ENCODE results near the gene TSHZ2. TPM values are rescaled to one million over a fixed set of nuclear protein-coding genes. Genes with fewer than 3 reads are reported as not detected.

The TSHZ2 gene
- total RNA-seq, 1 donor from 2014 or later: 9.9 TPM

DNA sequence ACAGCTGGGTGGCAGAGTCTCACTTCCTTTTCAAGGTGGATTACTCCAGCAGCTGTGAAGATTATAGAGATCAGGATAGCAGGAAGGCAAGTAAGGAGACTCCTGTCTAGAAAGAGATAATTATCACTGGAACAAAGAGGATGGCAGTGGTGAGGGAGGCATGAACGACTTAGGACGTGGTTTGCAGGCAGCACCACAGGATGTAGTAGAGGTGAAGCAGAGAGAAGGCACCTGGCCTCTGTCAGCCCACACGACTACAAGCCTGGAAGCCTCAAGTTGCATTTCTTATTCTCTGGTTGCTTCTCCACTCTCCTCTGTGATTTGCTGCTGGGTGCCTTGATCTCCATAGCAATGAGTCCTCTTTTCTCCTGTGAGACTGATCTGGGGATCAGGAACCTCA is 62.7 kb downstream of the TSHZ2 start:
- Histone ChIP-seq H3K36me3 (ENCODE audit: control insufficient read depth in 3 of 3, insufficient read depth in 3 of 3, low read length in 3 of 3) (no peaks in the 10 kb centered on the region), H3K4me3 (ENCODE audit: low read length in 3 of 3) (no peak overlapping the region), H3K9me3 (ENCODE audit: control insufficient read depth in 3 of 3, low read length in 3 of 3) (no peaks in the 10 kb centered on the region), H3K27me3 (ENCODE audit: control insufficient read depth in 3 of 3, insufficient read depth in 3 of 3, low read length in 3 of 3) (no peaks in the 10 kb centered on the region), H3K4me1 (ENCODE audit: control insufficient read depth in 3 of 3, insufficient read depth in 3 of 3, low read length in 3 of 3) (no peaks in the 10 kb centered on the region), H3K27ac (ENCODE audit: low read depth, low read length) (no peak overlapping the region), H3K9ac (ENCODE audit: low read depth in 1 of 3, low read length in 3 of 3) (no peak overlapping the region)

GRCh38 chr20:53036992-53037391 is 64.8 kb downstream of the TSHZ2 start:
- H3K9ac ChIP-seq (ENCODE audit: low read depth in 1 of 3, low read length in 3 of 3): no peak overlapping the region
- H3K4me1 ChIP-seq (ENCODE audit: control insufficient read depth in 3 of 3, insufficient read depth in 3 of 3, low read length in 3 of 3): peaks cover 5 to 13% (median 8%) of the 10 kb centered on the region in 3 donors
- no peak overlapping the region for H3K27ac ChIP-seq (ENCODE audit: low read depth, low read length)
- H3K4me3 ChIP-seq (ENCODE audit: low read length in 3 of 3): no peak overlapping the region
- no peaks in the 10 kb centered on the region for H3K27me3 ChIP-seq (ENCODE audit: control insufficient read depth in 3 of 3, insufficient read depth in 3 of 3, low read length in 3 of 3)
- H3K36me3 ChIP-seq (ENCODE audit: control insufficient read depth in 3 of 3, insufficient read depth in 3 of 3, low read length in 3 of 3): no peaks in the 10 kb centered on the region
- no peaks in the 10 kb centered on the region for H3K9me3 ChIP-seq (ENCODE audit: control insufficient read depth in 3 of 3, low read length in 3 of 3)

- no peaks in the 10 kb centered on the region for H3K36me3 ChIP-seq (ENCODE audit: control insufficient read depth in 3 of 3, insufficient read depth in 3 of 3, low read length in 3 of 3)
- no peak overlapping the region for H3K9ac ChIP-seq (ENCODE audit: low read depth in 1 of 3, low read length in 3 of 3)
- H3K9me3 ChIP-seq (ENCODE audit: control insufficient read depth in 3 of 3, low read length in 3 of 3): no peaks in the 10 kb centered on the region
- peaks cover 5 to 13% (median 8%) of the 10 kb centered on the region in 3 donors for H3K4me1 ChIP-seq (ENCODE audit: control insufficient read depth in 3 of 3, insufficient read depth in 3 of 3, low read length in 3 of 3)
- H3K27me3 ChIP-seq (ENCODE audit: control insufficient read depth in 3 of 3, insufficient read depth in 3 of 3, low read length in 3 of 3): no peaks in the 10 kb centered on the region
- H3K27ac ChIP-seq (ENCODE audit: low read depth, low read length): no peak overlapping the region
- no peak overlapping the region for H3K4me3 ChIP-seq (ENCODE audit: low read length in 3 of 3)
These were observed 65.5 kb downstream of the TSHZ2 start for GRCh38 chr20:53037621-53038020.

- no peaks in the 10 kb centered on the region for H3K9me3 ChIP-seq (ENCODE audit: control insufficient read depth in 3 of 3, low read length in 3 of 3)
- no peaks in the 10 kb centered on the region for H3K36me3 ChIP-seq (ENCODE audit: control insufficient read depth in 3 of 3, insufficient read depth in 3 of 3, low read length in 3 of 3)
- no peak overlapping the region for H3K4me3 ChIP-seq (ENCODE audit: low read length in 3 of 3)
- no peak overlapping the region for H3K27ac ChIP-seq (ENCODE audit: low read depth, low read length)
- peaks cover 5 to 13% (median 8%) of the 10 kb centered on the region in 3 donors for H3K4me1 ChIP-seq (ENCODE audit: control insufficient read depth in 3 of 3, insufficient read depth in 3 of 3, low read length in 3 of 3)
- no peak overlapping the region for H3K9ac ChIP-seq (ENCODE audit: low read depth in 1 of 3, low read length in 3 of 3)
- no peaks in the 10 kb centered on the region for H3K27me3 ChIP-seq (ENCODE audit: control insufficient read depth in 3 of 3, insufficient read depth in 3 of 3, low read length in 3 of 3)
These were observed 66.1 kb downstream of the TSHZ2 start for GRCh38 chr20:53038299-53038698.

DNA sequence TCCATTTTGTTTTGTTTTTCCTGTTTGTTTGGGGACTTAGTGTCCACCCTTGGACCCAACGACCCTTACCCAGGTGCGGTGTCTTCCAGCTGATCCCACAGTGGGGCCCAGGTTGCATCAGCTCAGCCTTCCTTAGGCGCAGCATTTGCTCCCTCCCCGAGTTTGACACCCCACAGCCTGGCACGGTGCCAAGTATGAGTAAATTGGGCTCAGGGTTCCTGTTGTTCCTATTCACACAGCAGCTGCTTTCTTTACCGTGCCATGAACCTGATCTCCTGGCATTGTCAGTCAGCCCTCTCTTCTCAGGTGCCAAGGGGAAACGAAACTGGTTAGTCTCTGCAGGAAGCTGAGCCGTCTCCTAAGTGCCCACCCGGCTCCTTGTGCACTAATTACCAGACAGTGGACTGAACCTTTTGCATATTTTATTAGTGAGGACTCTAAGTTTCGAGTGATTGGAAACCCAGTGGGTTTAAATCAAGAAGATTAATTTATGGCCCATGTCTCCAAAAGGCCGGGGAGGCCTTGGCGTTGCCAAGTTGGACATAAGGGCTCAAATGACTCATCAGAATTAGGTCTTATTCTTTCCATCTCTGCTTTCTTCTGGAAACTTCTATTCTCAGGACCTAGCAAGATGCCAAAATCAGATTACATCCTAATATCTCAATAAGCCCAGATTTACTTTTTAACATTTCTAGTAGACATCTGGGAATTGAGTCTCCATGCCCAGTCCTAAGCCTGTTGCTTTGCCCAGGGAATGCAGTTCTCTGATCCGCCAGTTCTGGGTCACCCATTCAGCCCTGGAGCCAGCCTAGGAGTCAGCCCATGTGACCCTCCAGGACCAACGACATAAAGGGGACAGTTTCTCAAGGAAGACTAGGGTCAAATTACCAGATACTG is 68.8 kb downstream of the TSHZ2 start:
- no peaks in the 10 kb centered on the region for H3K9me3 ChIP-seq (ENCODE audit: control insufficient read depth in 3 of 3, low read length in 3 of 3)
- H3K27me3 ChIP-seq (ENCODE audit: control insufficient read depth in 3 of 3, insufficient read depth in 3 of 3, low read length in 3 of 3): no peaks in the 10 kb centered on the region
- peaks cover 5 to 13% (median 8%) of the 10 kb centered on the region in 3 donors for H3K4me1 ChIP-seq (ENCODE audit: control insufficient read depth in 3 of 3, insufficient read depth in 3 of 3, low read length in 3 of 3)
- H3K36me3 ChIP-seq (ENCODE audit: control insufficient read depth in 3 of 3, insufficient read depth in 3 of 3, low read length in 3 of 3): no peaks in the 10 kb centered on the region
- H3K4me3 ChIP-seq (ENCODE audit: low read length in 3 of 3): peak overlapping the region in 2 of 3 donors; percentile 49 to 51
- no peak overlapping the region for H3K9ac ChIP-seq (ENCODE audit: low read depth in 1 of 3, low read length in 3 of 3)
- H3K27ac ChIP-seq (ENCODE audit: low read depth, low read length): peak overlapping the region; percentile 55

DNA sequence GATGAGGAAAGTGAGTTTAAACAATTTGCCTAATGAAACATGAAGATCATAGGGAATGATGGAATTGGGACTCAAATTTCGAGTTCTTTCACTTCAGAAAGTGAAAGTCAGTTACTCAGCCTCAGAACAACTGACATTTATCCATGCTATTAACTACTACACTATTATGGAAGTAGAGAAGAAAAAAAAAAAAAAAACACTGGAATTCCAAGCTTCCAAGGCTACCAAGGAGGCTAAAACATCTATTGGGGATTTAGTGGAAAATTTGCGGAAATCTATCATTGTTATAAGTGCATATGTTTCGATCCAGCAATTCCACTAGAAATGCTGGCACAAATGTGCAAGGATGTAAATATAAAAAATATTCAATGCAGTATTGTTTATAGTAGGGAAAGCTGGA is 70.4 kb downstream of the TSHZ2 start:
- H3K4me3 ChIP-seq (ENCODE audit: low read length in 3 of 3): no peak overlapping the region
- H3K27ac ChIP-seq (ENCODE audit: low read depth, low read length): no peak overlapping the region
- no peaks in the 10 kb centered on the region for H3K27me3 ChIP-seq (ENCODE audit: control insufficient read depth in 3 of 3, insufficient read depth in 3 of 3, low read length in 3 of 3)
- no peaks in the 10 kb centered on the region for H3K9me3 ChIP-seq (ENCODE audit: control insufficient read depth in 3 of 3, low read length in 3 of 3)
- H3K4me1 ChIP-seq (ENCODE audit: control insufficient read depth in 3 of 3, insufficient read depth in 3 of 3, low read length in 3 of 3): peaks cover 5 to 13% (median 8%) of the 10 kb centered on the region in 3 donors
- H3K36me3 ChIP-seq (ENCODE audit: control insufficient read depth in 3 of 3, insufficient read depth in 3 of 3, low read length in 3 of 3): no peaks in the 10 kb centered on the region
- no peak overlapping the region for H3K9ac ChIP-seq (ENCODE audit: low read depth in 1 of 3, low read length in 3 of 3)

DNA sequence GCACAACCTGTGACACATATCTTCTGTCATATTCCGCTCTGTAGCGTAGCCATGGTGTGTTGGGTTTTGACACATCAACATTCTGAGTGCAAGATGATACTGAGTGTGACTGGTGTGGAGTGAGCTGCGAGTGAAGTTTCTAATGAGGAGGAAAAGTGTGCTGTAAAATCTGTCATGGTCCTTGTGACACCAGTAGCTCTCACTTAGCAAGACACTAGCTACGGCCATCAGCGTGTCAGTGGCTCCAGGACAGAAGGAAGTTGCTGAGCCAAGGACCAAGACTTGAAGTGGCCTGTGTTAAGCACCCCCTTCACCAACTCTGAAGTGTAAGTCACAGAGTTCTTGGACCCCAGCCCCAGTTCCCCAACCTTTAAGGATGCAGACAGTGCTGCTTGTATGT is 72.1 kb downstream of the TSHZ2 start:
- Histone ChIP-seq H3K4me3 (ENCODE audit: low read length in 3 of 3) (no peak overlapping the region), H3K9me3 (ENCODE audit: control insufficient read depth in 3 of 3, low read length in 3 of 3) (peaks cover 0 to 2% (median 0%) of the 10 kb centered on the region in 3 donors), H3K27me3 (ENCODE audit: control insufficient read depth in 3 of 3, insufficient read depth in 3 of 3, low read length in 3 of 3) (no peaks in the 10 kb centered on the region), H3K9ac (ENCODE audit: low read depth in 1 of 3, low read length in 3 of 3) (no peak overlapping the region), H3K27ac (ENCODE audit: low read depth, low read length) (no peak overlapping the region), H3K4me1 (ENCODE audit: control insufficient read depth in 3 of 3, insufficient read depth in 3 of 3, low read length in 3 of 3) (peaks cover 5 to 13% (median 8%) of the 10 kb centered on the region in 3 donors), H3K36me3 (ENCODE audit: control insufficient read depth in 3 of 3, insufficient read depth in 3 of 3, low read length in 3 of 3) (no peaks in the 10 kb centered on the region)

DNA sequence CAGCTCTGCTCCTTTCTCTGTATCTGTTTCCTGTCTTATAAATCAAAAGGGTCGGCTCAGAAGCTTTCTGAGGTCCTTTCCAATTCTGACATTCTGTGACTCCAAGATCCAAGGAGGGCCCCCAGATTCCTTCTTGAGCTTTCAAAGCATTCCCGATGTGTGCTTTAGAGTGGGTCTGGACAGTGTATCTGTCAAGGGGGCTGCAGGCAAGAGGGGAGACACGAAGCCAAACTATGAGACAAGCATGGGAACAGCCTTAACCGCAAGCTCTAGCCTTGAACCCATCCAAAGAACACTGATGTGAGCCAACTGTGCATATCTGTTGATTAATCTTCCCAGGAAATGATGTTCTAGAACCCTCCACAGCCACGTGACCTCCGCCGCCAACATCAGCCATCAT is 73.8 kb downstream of the TSHZ2 start:
- Histone ChIP-seq H3K9ac (ENCODE audit: low read depth in 1 of 3, low read length in 3 of 3) (no peak overlapping the region), H3K27me3 (ENCODE audit: control insufficient read depth in 3 of 3, insufficient read depth in 3 of 3, low read length in 3 of 3) (no peaks in the 10 kb centered on the region), H3K27ac (ENCODE audit: low read depth, low read length) (no peak overlapping the region), H3K36me3 (ENCODE audit: control insufficient read depth in 3 of 3, insufficient read depth in 3 of 3, low read length in 3 of 3) (no peaks in the 10 kb centered on the region), H3K4me1 (ENCODE audit: control insufficient read depth in 3 of 3, insufficient read depth in 3 of 3, low read length in 3 of 3) (peaks cover 3 to 8% (median 5%) of the 10 kb centered on the region in 3 donors), H3K4me3 (ENCODE audit: low read length in 3 of 3) (no peak overlapping the region), H3K9me3 (ENCODE audit: control insufficient read depth in 3 of 3, low read length in 3 of 3) (peaks cover 0 to 2% (median 0%) of the 10 kb centered on the region in 3 donors)

GRCh38 chr20:53047203-53047602 is 75.0 kb downstream of the TSHZ2 start:
- Histone ChIP-seq H3K9ac (ENCODE audit: low read depth in 1 of 3, low read length in 3 of 3) (no peak overlapping the region), H3K9me3 (ENCODE audit: control insufficient read depth in 3 of 3, low read length in 3 of 3) (peaks cover 0 to 2% (median 0%) of the 10 kb centered on the region in 3 donors), H3K27me3 (ENCODE audit: control insufficient read depth in 3 of 3, insufficient read depth in 3 of 3, low read length in 3 of 3) (no peaks in the 10 kb centered on the region), H3K4me3 (ENCODE audit: low read length in 3 of 3) (no peak overlapping the region), H3K36me3 (ENCODE audit: control insufficient read depth in 3 of 3, insufficient read depth in 3 of 3, low read length in 3 of 3) (no peaks in the 10 kb centered on the region), H3K4me1 (ENCODE audit: control insufficient read depth in 3 of 3, insufficient read depth in 3 of 3, low read length in 3 of 3) (no peaks in the 10 kb centered on the region), H3K27ac (ENCODE audit: low read depth, low read length) (no peak overlapping the region)

DNA sequence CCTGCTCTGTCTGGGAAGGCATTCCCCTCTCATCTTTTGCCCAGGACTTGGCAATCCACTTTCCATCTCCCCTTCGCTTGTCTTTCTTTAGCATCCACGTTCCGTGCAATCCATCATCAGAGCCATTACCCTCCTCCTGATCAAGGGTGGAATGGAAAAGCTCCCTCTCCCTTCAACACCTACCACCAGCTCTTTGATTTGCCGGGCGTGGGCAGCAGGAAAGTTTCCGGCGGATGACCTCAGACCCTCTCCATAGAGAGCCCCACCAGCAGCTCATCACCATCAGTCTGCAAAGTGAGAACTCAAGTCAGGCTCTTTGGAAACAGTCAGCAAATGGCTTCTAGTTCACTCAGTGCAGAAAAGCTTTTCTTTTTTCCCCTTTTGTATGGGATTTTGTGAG is 76.2 kb downstream of the TSHZ2 start:
- Histone ChIP-seq H3K4me3 (ENCODE audit: low read length in 3 of 3) (no peak overlapping the region), H3K9ac (ENCODE audit: low read depth in 1 of 3, low read length in 3 of 3) (no peak overlapping the region), H3K4me1 (ENCODE audit: control insufficient read depth in 3 of 3, insufficient read depth in 3 of 3, low read length in 3 of 3) (no peaks in the 10 kb centered on the region), H3K9me3 (ENCODE audit: control insufficient read depth in 3 of 3, low read length in 3 of 3) (peaks cover 0 to 2% (median 0%) of the 10 kb centered on the region in 3 donors), H3K36me3 (ENCODE audit: control insufficient read depth in 3 of 3, insufficient read depth in 3 of 3, low read length in 3 of 3) (no peaks in the 10 kb centered on the region), H3K27ac (ENCODE audit: low read depth, low read length) (no peak overlapping the region), H3K27me3 (ENCODE audit: control insufficient read depth in 3 of 3, insufficient read depth in 3 of 3, low read length in 3 of 3) (no peaks in the 10 kb centered on the region)

Measured in skeletal muscle tissue (tissue), 4 donors.